Mesodermal cell (in vitro differentiated cells): ENCODE data around the gene ZNF276.
"Not testable (repeated sequence)": the region's sequence is repeated elsewhere in the genome, so short reads cannot be mapped to it uniquely, and the experiment has no call there.

Source experiments
- H3K27ac ChIP-seq: 2 replicates; pipeline ENCODE4 v1.7.0; 2013; ENCODE audit warnings: mild to moderate bottlenecking, low read depth, low read length, moderate library complexity; ENCODE audit not compliant: severe bottlenecking
- H3K36me3 ChIP-seq: 2 replicates; pipeline ENCODE4 v1.7.1; 2013; ENCODE audit warnings: mild to moderate bottlenecking, low read length, moderate library complexity; ENCODE audit not compliant: control insufficient read depth, insufficient read depth
- H3K4me1 ChIP-seq: one replicate; pipeline ENCODE4 v1.7.1; 2013; ENCODE audit warnings: mild to moderate bottlenecking, low read length; ENCODE audit not compliant: insufficient read depth, control insufficient read depth, poor library complexity, severe bottlenecking
- H3K4me3 ChIP-seq: 2 replicates; pipeline ENCODE4 v1.7.0; 2013; ENCODE audit warnings: low read length, control low read depth, mild to moderate bottlenecking; ENCODE audit not compliant: insufficient read depth, poor library complexity, severe bottlenecking; ENCODE audit errors: extremely low read depth
- H3K9me3 ChIP-seq: 2 replicates; pipeline ENCODE4 v1.7.1; 2013; ENCODE audit warnings: mild to moderate bottlenecking, low read length, moderate library complexity; ENCODE audit not compliant: control insufficient read depth
- WGBS, 2 experiments: methylation state at CpG; one replicate each; pipeline ENCODE4 v1.1.5; 2013; ENCODE audit warnings: missing lambda C conversion rate in 2 of 2; ENCODE audit not compliant: insufficient coverage in 2 of 2; 5-methylcytosine and 5-hydroxymethylcytosine counted together

The ZNF276 gene

GRCh38 chr16:89689621-89690020, 31.7 kb upstream of the ZNF276 start:
- H3K27ac ChIP-seq, H3K4me1 ChIP-seq, H3K4me3 ChIP-seq, H3K9me3 ChIP-seq: not testable (repeated sequence)
- peaks cover 74% of the 10 kb centered on the region for H3K36me3 ChIP-seq
- 100% methylated on average over 1 to 3 of the region's 4 CpGs for WGBS, 2 experiments

- Histone ChIP-seq H3K27ac (no peak overlapping the region), H3K4me1 (no peaks in the 10 kb centered on the region), H3K9me3 (peaks cover 6% of the 10 kb centered on the region), H3K36me3 (peaks cover 72% of the 10 kb centered on the region), H3K4me3 (no peak overlapping the region)
- WGBS, 2 experiments = 95 to 100% methylated on average over 15 of the region's 16 CpGs
Observed at GRCh38 chr16:89690392-89690901, 30.9 kb upstream of the ZNF276 start.

- WGBS, 2 experiments = 94 to 98% methylated on average over 20 to 21 of the region's 21 CpGs
- H3K27ac ChIP-seq = no peak overlapping the region
- H3K4me3 ChIP-seq = no peak overlapping the region
- peaks cover 69% of the 10 kb centered on the region for H3K36me3 ChIP-seq
- H3K9me3 ChIP-seq = no peaks in the 10 kb centered on the region
- H3K4me1 ChIP-seq = no peaks in the 10 kb centered on the region
Observed at GRCh38 chr16:89691231-89691985, 29.9 kb upstream of the ZNF276 start.

- no peaks in the 10 kb centered on the region for H3K9me3 ChIP-seq
- H3K4me3 ChIP-seq = no peak overlapping the region
- H3K4me1 ChIP-seq = no peaks in the 10 kb centered on the region
- no peak overlapping the region for H3K27ac ChIP-seq
- WGBS, 2 experiments = 96 to 97% methylated on average over 12 to 13 of the region's 13 CpGs
- peaks cover 75% of the 10 kb centered on the region for H3K36me3 ChIP-seq
Observed at GRCh38 chr16:89691986-89692569, 29.3 kb upstream of the ZNF276 start.

GRCh38 chr16:89693289-89693731, 28.0 kb upstream of the ZNF276 start:
- 95 to 99% methylated on average over 11 of the region's 11 CpGs for WGBS, 2 experiments
- no peaks in the 10 kb centered on the region for H3K4me1 ChIP-seq
- H3K9me3 ChIP-seq = no peaks in the 10 kb centered on the region
- H3K36me3 ChIP-seq = peaks cover 85% of the 10 kb centered on the region
- no peak overlapping the region for H3K4me3 ChIP-seq
- H3K27ac ChIP-seq = no peak overlapping the region

GRCh38 chr16:89693931-89694783, 27.2 kb upstream of the ZNF276 start:
- Histone ChIP-seq H3K27ac (no peak overlapping the region), H3K9me3 (no peaks in the 10 kb centered on the region), H3K4me3 (no peak overlapping the region), H3K4me1 (no peaks in the 10 kb centered on the region), H3K36me3 (peaks cover 82% of the 10 kb centered on the region)
- WGBS, 2 experiments = 95 to 96% methylated on average over 24 to 32 of the region's 32 CpGs

- not testable (repeated sequence) for H3K4me3 ChIP-seq, H3K9me3 ChIP-seq, H3K4me1 ChIP-seq, H3K27ac ChIP-seq
- peaks cover 80% of the 10 kb centered on the region for H3K36me3 ChIP-seq
- WGBS, 2 experiments = 91 to 100% methylated on average over 10 to 21 of the region's 23 CpGs
Observed at GRCh38 chr16:89694784-89695085, 26.6 kb upstream of the ZNF276 start.

GRCh38 chr16:89695086-89695874, 26.1 kb upstream of the ZNF276 start:
- H3K9me3 ChIP-seq = no peaks in the 10 kb centered on the region
- no peak overlapping the region for H3K4me3 ChIP-seq
- peaks cover 74% of the 10 kb centered on the region for H3K36me3 ChIP-seq
- 94 to 96% methylated on average over 28 to 31 of the region's 31 CpGs for WGBS, 2 experiments
- H3K27ac ChIP-seq = no peak overlapping the region
- H3K4me1 ChIP-seq = peaks cover under 1% of the 10 kb centered on the region

- Histone ChIP-seq H3K27ac (no peak overlapping the region), H3K9me3 (no peaks in the 10 kb centered on the region), H3K4me3 (no peak overlapping the region), H3K36me3 (peaks cover 68% of the 10 kb centered on the region), H3K4me1 (peaks cover 6% of the 10 kb centered on the region)
- WGBS, 2 experiments = 91% methylated on average over 21 to 25 of the region's 25 CpGs
Observed at GRCh38 chr16:89695875-89696669, 25.3 kb upstream of the ZNF276 start.
